ACC112 (cell line): ENCODE results near the gene DMKN.
A peak's percentile ranks its signal among the peaks of the same experiment; 100 is the strongest.

Experiments
- H2AFZ ChIP-seq: fragments of 200-600 bp; sonication (generic); one replicate; pipeline ENCODE4 v1.6.0; 2017; ENCODE audit warnings: antibody characterized with exemption, low read length; ENCODE audit not compliant: unreplicated experiment
- H3K27ac ChIP-seq: fragments of 200-600 bp; sonication (generic); 2 replicates; pipeline ENCODE4 v1.5.1; 2014; ENCODE audit warnings: low read depth, mild to moderate bottlenecking, antibody characterized with exemption, low read length, moderate library complexity
- H3K27me3 ChIP-seq: fragments of 200-600 bp; sonication (generic); 2 replicates; pipeline ENCODE4 v1.6.1; 2014; ENCODE audit warnings: mild to moderate bottlenecking, antibody characterized with exemption, low read length, moderate library complexity, mixed read lengths; ENCODE audit not compliant: insufficient read depth
- H3K36me3 ChIP-seq: fragments of 200-600 bp; sonication (generic); 2 replicates; pipeline ENCODE4 v1.6.1; 2016; ENCODE audit warnings: mild to moderate bottlenecking, antibody characterized with exemption, low read length, moderate library complexity, mixed read lengths; ENCODE audit not compliant: insufficient read depth
- H3K4me1 ChIP-seq: fragments of 200-600 bp; sonication (generic); one replicate; pipeline ENCODE4 v1.6.1; 2016; ENCODE audit warnings: low read length, mixed read lengths; ENCODE audit not compliant: insufficient read depth, unreplicated experiment, control insufficient read depth
- H3K4me3 ChIP-seq: fragments of 200-600 bp; sonication (generic); 2 replicates; pipeline ENCODE4 v1.5.1; 2014; ENCODE audit warnings: mild to moderate bottlenecking, low read depth, low read length
- H3K79me2 ChIP-seq: fragments of 200-600 bp; sonication (generic); one replicate; pipeline ENCODE4 v1.6.0; 2016; ENCODE audit warnings: low read length; ENCODE audit not compliant: control insufficient read depth, unreplicated experiment, insufficient read depth

Gene DMKN

DNA sequence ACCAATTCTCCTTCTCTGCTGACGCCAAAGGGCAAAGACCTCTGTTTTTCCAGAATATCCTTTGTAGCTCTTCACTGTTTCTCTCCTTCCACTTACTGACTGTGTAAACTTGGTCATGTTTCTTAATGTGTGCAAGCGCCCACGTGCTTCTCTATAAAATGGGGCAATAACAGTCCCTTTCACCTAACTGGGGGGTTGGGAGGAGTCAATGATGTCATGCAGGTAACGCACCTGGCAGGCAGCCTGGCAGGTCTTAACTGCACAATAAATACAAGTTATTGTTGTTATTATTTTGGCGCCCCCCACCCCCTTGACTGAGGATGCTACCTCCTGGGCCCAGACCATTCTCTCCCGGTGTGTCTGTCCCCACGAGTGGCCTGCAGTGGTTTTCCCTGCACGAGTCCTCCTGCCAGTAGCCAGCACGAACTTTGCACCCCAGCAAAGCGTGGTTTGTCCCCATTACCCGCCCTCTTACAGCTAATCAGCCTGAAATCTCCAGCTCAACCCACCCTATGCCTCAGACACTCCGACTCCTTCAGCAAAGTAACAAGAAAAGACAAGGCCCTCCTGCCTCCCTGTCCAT is 9.4 kb upstream of the DMKN start:
- H3K4me1 ChIP-seq: peaks cover 20% of the 10 kb centered on the region
- no peak overlapping the region for H3K27ac ChIP-seq
- no peaks in the 10 kb centered on the region for H3K27me3 ChIP-seq
- H2AFZ ChIP-seq: no peak overlapping the region
- no peaks in the 10 kb centered on the region for H3K36me3 ChIP-seq
- H3K4me3 ChIP-seq: no peak overlapping the region
- H3K79me2 ChIP-seq: no peaks in the 10 kb centered on the region

DNA sequence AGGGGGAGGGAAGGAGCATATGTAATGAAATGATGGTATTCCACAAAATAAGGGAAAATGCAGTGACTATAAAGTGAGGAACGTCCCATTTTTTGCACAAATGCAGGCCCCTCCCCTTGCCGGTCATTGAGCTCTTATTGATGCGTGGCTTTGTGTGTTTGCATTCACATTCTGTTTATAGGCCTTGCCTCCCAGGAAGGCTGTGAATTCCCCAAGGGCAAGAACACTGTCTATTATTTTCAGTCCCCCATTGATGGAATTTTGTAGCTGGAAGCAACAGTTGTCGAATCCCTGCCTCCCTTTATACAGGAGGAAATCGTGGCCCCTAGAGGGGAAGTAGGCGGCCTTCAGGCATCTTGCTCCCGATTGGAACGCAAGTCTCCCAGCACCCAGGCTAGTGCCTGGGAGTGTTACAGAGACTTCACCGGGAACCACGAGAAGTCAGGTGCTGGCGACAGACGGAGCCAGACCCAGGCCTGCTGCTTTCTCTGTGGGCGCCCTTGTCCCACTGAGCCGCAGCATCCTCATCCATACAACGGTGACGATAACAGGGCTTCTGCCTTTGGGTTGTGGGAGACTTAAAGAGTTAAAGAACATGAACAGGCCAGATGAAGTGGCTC is 7.8 kb upstream of the DMKN start:
- Histone ChIP-seq H3K27ac (no peak overlapping the region), H3K4me1 (peaks cover 18% of the 10 kb centered on the region), H3K27me3 (no peaks in the 10 kb centered on the region), H3K79me2 (no peaks in the 10 kb centered on the region), H3K4me3 (no peak overlapping the region), H3K36me3 (no peaks in the 10 kb centered on the region), H2AFZ (no peak overlapping the region)

DNA sequence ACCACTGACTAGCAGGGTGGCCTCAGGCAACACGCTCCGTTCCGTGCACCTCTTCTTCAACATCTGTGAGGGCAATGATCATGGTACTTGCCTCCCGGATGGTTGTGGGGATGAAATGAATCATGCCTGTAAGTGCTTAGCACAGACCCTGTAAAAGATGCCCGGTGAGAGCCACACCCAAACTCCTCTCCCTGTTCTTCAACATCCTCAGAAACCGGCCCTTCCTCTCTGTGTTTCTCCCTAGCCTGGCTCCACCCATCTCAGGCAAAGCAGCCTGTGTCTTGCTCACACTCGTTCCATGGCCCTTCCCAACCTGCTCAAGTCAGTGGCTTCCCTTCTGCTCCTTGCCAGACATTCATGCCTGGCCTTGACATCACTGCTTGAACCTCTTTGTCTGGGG is 5.8 kb upstream of the DMKN start:
- Histone ChIP-seq H2AFZ (no peak overlapping the region), H3K4me3 (no peak overlapping the region), H3K27me3 (no peaks in the 10 kb centered on the region), H3K4me1 (peaks cover 21% of the 10 kb centered on the region), H3K36me3 (no peaks in the 10 kb centered on the region), H3K79me2 (no peaks in the 10 kb centered on the region), H3K27ac (peak overlapping the region; percentile 68; the same call in 1 of the 2 replicates)

DNA sequence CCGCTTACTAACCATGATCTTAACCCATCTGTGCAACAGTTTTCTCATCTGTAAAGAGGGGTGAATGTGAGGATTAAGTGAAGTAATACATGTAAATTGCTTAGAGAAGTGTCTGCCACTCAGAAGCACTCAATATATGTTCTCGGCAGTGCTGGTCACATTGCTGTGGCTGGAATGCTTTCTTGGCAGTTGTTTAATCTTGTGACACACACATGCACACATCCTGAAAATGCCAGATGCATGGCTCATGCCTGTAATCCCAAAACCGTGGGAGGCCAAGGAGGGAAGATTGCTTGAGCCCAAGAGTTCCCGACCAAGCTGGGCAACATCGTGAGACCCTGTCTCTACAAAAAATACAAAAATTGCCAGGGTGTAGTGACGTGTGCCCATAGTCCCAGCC is 4.9 kb upstream of the DMKN start:
- Histone ChIP-seq H3K36me3 (no peaks in the 10 kb centered on the region), H3K4me1 (peaks cover 31% of the 10 kb centered on the region), H2AFZ (no peak overlapping the region), H3K79me2 (no peaks in the 10 kb centered on the region), H3K27me3 (no peaks in the 10 kb centered on the region), H3K27ac (peak overlapping the region; percentile 68), H3K4me3 (no peak overlapping the region)

DNA sequence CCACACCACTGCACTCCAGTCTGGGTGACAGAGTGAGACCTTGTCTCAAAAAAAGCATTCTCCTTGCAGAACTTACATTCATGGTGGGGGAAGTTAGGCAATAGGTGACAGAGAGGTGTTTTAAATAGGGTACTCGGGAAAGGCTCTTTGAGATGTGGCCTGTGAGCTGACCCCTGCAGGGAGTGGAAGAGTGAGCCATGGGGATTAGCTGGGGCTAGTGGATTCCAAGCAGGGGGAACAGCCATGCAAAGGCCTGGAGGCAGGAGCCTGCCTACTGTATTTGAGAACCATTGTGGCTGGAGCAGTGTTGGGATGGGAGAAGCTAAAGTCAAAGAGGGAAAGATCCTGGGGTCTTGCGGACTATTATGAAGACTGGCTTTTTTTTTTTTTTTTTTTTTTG is 3.9 kb upstream of the DMKN start:
- Histone ChIP-seq H3K27ac (no peak overlapping the region), H2AFZ (no peak overlapping the region), H3K36me3 (no peaks in the 10 kb centered on the region)

DNA sequence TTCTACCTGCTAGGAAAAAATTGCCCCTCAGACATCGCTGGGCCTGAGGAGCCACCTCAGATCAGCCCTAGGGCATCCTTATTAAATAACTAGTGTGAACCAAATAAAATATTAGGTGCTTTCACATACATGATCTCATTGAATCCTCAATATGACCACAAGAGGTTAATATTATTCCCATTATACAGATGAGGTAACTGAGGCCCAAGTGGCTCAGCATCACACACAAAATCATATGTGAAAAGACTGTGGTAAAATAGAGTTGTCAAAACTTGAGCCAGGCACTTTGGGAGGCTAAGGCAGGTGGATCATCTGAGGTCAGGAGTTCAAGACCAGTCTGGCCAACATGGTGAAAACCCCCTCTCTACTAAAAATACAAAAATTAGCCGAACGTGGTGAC is 2.9 kb upstream of the DMKN start:
- Histone ChIP-seq H2AFZ (no peak overlapping the region), H3K36me3 (no peaks in the 10 kb centered on the region), H3K27ac (no peak overlapping the region), H3K27me3 (no peaks in the 10 kb centered on the region), H3K79me2 (no peaks in the 10 kb centered on the region), H3K4me3 (no peak overlapping the region), H3K4me1 (peaks cover 31% of the 10 kb centered on the region)

More for the DNA sequence above, 3.9 kb upstream of the DMKN start:
- H3K79me2 ChIP-seq: no peaks in the 10 kb centered on the region
- peaks cover 31% of the 10 kb centered on the region for H3K4me1 ChIP-seq
- no peak overlapping the region for H3K4me3 ChIP-seq
- no peaks in the 10 kb centered on the region for H3K27me3 ChIP-seq

DNA sequence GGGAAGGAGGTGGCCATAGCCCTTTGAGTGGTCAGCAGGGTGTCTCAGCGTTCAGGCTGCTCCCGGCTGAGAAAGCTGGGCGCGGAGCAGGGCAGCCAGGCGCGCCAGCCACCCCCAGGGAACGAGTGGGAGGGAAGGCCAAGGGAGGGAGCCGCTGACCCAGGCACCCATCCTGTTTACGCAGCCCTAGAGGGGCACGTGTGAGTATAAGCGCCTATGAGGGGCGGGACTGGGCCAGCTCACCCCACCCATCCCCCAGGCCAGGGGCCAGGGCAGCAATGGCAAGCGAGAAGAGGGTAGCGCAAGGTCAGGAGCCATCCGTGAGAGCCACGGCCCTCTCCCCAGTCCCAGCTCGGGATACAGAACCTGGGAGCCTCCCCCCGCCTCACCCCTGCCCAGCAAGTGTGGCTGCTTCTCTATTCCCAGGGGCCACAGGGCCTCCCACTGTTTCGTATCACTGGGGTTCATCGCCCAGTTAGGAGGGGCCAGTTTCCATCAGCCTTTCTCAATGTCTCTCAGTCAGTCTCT is 897 bp upstream of the DMKN start:
- Histone ChIP-seq H3K4me3 (peak overlapping the region; percentile 52), H3K4me1 (peaks cover 28% of the 10 kb centered on the region), H3K36me3 (no peaks in the 10 kb centered on the region), H3K27me3 (no peaks in the 10 kb centered on the region), H2AFZ (peak overlapping the region; percentile 32), H3K79me2 (no peaks in the 10 kb centered on the region), H3K27ac (0 out of 2 replicates have a peak overlapping the region, but pooled peaks have one; percentile 29)

DNA sequence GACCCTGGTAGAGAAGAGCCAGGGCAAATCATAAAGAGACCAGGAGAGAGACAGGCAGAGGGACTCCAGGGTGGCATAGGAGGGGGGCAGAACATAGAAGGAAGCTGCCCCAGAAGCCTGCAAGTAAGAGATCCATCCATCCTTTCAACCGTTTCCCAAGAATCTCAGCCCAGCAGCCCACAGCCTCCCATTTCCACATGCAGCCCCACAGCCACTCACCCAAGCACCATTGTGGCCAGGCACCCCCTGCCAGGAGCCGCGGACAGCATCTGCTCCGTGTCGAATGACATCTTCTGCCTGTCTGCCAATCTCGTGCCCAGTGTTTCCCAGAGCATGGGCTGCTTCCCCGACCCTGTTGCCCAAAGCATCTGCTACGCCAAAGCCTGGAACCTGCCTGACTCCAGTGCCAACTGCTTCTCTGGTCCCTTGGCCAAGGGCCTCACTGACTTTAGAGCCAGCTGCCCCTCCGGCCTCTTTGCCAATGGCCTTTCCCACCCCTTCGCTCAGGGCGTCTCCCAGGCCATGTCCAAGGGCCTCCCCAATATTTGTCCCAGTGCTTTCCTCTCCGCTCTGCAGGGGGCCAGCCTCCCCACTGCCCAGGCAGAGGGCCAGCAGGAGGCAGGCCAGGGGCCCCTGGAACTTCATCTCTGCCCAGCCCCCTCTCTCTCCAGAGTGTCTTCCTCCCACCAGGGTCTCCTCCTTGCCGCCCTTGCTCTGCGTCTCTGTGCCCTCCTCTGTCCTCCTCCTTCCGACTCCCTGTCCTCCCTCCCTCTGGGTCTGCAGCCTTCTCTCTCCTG is 420 bp downstream of the DMKN start:
- Histone ChIP-seq H2AFZ (no peak overlapping the region), H3K79me2 (no peaks in the 10 kb centered on the region), H3K4me3 (no peak overlapping the region), H3K27ac (no peak overlapping the region), H3K27me3 (no peaks in the 10 kb centered on the region), H3K36me3 (no peaks in the 10 kb centered on the region), H3K4me1 (peaks cover 16% of the 10 kb centered on the region)

DNA sequence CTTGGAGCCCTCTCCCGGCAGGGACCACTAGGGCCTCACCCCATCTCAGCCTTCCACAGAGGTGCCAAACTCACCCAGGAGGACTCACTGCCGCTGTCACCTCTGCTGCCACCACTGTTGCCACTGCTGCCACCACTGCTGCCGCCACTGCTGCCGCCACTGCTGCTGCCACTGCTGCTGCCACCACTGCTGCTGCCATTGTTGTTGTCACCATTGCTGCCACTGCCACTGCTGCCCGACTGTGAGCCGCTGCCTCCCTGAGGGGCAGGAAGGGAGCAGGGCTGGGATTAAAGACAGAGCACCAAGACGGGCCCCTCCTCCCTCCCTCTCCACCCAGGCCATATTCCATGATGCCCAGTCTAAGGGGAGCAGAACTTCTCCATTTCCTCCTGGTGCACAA is 2.1 kb downstream of the DMKN start:
- Histone ChIP-seq H3K4me1 (peaks cover 13% of the 10 kb centered on the region), H3K27me3 (no peaks in the 10 kb centered on the region), H3K36me3 (no peaks in the 10 kb centered on the region), H3K27ac (no peak overlapping the region), H3K4me3 (no peak overlapping the region), H2AFZ (no peak overlapping the region), H3K79me2 (no peaks in the 10 kb centered on the region)

DNA sequence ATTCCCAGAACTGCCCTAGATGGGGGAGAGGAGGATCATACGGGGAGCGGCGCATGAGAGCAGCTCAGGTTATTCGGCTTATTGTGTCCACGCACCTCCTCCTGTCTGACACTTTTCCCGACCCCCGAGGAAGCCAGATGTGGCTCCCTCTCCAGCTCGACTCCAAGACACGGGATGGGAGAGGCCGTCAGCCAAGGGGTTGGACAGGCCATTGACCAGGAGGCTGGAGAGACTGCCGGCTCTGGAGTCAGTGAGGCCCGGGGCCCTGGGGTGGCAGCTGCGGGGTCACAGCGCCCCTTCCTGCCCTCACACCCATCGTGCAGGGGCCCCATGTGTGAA is 2.9 kb downstream of the DMKN start:
- peaks cover 13% of the 10 kb centered on the region for H3K4me1 ChIP-seq
- H3K79me2 ChIP-seq: no peaks in the 10 kb centered on the region
- H2AFZ ChIP-seq: no peak overlapping the region
- H3K4me3 ChIP-seq: peak overlapping the region; percentile 74; the same call in 1 of the 2 replicates
- no peaks in the 10 kb centered on the region for H3K27me3 ChIP-seq
- no peak overlapping the region for H3K27ac ChIP-seq
- no peaks in the 10 kb centered on the region for H3K36me3 ChIP-seq
